Bronchial epithelial cell (primary cell): ENCODE measurements around the gene C17orf113. TPM values are rescaled to one million over a fixed set of nuclear protein-coding genes. Genes with fewer than 3 reads are reported as not detected.

Experiments used
- DNase-seq: peaks from one replicate; pipeline ENCODE4 v3.0.0-alpha.2; 2010; ENCODE audit warnings: low read depth
- FAIRE-seq: peaks from 2 replicates; lab custom pipeline; 2011; peaks lifted over from hg19 to GRCh38; lab: Jason Lieb, UNC
- H3K27me3 ChIP-seq: 2 replicates; pipeline ENCODE4 v1.5.1; 2011; ENCODE audit warnings: low read length; ENCODE audit not compliant: control insufficient read depth, insufficient read depth
- H3K36me3 ChIP-seq: 2 replicates; pipeline ENCODE4 v1.5.1; 2011; ENCODE audit warnings: low read length; ENCODE audit not compliant: control insufficient read depth, insufficient read depth
- H3K4me3 ChIP-seq: 2 replicates; pipeline ENCODE4 v1.5.1; 2011; ENCODE audit warnings: mild to moderate bottlenecking, low read depth, low read length, control low read depth
- total RNA-seq: library from RNA; depleted of rRNA; stranded (reverse); fragments of >200 nt; gene quantifications from 2 replicates; pipeline ENCODE4 v1.2.1, GENCODE V29; 2014
- TF ChIP-seq, protein P1 (sequence below): IDR thresholded peaks from 2 replicates; pipeline ENCODE4 v1.5.1; 2011; ENCODE audit warnings: mild to moderate bottlenecking, moderate library complexity, low read length, control low read depth, inconsistent platforms; ENCODE audit not compliant: insufficient read depth, severe bottlenecking

C17orf113 gene
- total RNA-seq, 1 donor from 2014 or later: 0.26 TPM

DNA sequence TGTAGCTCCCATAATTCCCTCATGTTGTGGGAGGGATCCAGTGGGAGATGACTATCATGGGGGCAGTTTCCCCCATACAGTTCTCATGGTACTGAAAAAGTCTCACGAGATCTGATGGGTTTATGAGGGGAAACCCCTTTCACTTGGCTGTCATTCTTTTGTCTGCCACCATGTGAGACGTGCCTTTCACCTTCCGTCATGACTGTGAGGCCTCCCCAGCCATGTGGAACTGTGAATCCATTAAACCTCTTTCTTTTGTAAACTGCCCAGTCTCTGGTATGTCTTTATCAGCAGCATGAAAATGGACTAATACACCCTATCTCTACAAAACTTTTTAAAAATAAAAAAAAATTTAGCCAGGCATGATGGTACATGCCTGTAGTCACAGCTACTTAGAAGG lies 6.2 kb upstream of the C17orf113 start:
- no peak for FAIRE-seq
- TF ChIP-seq, protein P1, sequence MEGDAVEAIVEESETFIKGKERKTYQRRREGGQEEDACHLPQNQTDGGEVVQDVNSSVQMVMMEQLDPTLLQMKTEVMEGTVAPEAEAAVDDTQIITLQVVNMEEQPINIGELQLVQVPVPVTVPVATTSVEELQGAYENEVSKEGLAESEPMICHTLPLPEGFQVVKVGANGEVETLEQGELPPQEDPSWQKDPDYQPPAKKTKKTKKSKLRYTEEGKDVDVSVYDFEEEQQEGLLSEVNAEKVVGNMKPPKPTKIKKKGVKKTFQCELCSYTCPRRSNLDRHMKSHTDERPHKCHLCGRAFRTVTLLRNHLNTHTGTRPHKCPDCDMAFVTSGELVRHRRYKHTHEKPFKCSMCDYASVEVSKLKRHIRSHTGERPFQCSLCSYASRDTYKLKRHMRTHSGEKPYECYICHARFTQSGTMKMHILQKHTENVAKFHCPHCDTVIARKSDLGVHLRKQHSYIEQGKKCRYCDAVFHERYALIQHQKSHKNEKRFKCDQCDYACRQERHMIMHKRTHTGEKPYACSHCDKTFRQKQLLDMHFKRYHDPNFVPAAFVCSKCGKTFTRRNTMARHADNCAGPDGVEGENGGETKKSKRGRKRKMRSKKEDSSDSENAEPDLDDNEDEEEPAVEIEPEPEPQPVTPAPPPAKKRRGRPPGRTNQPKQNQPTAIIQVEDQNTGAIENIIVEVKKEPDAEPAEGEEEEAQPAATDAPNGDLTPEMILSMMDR: no peak
- DNase-seq: no peak
- Histone ChIP-seq H3K27me3 (peaks cover 6% of the 10 kb centered on the region), H3K36me3 (no peaks in the 10 kb centered on the region), H3K4me3 (no peak overlapping the region)

DNA sequence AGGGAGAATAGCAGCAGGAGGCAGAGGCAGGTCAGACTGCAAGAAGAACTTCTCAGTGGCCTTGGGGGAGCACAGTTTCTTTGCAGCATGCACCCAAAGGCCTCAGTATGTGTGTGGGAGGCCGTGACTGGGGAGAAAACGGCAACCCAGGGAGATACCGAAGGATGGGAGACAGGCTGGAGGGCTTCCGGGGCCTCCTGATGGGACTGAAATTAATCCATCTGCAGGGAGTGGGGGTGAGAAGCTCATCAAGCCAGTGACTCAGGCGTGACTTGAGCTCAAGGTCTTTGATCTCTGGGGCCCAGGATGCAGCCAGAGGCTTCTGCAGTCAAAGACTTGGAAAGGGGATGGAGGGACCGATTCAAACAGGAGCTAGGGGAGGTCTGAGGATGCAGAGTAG lies 5.1 kb upstream of the C17orf113 start:
- TF ChIP-seq, protein P1: no peak
- peaks cover 6% of the 10 kb centered on the region for H3K27me3 ChIP-seq
- no peaks in the 10 kb centered on the region for H3K36me3 ChIP-seq
- FAIRE-seq (no peak), DNase-seq (no peak)
- no peak overlapping the region for H3K4me3 ChIP-seq

DNA sequence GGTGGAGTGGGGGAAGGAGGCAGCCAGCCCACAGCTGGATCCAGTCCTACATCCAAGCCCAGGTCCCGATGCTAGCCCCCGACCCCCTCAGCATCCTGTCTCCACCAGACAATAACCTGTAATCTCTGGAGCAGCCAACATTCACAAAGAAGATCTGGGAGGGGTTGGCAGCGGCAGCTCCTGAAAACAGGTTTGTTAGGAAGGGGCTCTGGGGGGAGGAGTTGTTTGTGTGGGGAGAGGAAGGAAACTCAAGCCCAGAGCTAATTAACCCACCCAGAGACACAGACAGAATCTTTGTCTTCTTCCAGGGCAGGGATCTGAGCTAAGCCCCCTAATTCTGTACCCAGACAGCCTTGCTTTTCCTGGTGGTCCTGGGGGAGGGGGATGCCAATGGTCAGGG lies 4.6 kb upstream of the C17orf113 start:
- Histone ChIP-seq H3K4me3 (no peak overlapping the region), H3K36me3 (no peaks in the 10 kb centered on the region), H3K27me3 (peaks cover 6% of the 10 kb centered on the region)
- DNase-seq (no peak), FAIRE-seq (no peak)
- TF ChIP-seq, protein P1: no peak

DNA sequence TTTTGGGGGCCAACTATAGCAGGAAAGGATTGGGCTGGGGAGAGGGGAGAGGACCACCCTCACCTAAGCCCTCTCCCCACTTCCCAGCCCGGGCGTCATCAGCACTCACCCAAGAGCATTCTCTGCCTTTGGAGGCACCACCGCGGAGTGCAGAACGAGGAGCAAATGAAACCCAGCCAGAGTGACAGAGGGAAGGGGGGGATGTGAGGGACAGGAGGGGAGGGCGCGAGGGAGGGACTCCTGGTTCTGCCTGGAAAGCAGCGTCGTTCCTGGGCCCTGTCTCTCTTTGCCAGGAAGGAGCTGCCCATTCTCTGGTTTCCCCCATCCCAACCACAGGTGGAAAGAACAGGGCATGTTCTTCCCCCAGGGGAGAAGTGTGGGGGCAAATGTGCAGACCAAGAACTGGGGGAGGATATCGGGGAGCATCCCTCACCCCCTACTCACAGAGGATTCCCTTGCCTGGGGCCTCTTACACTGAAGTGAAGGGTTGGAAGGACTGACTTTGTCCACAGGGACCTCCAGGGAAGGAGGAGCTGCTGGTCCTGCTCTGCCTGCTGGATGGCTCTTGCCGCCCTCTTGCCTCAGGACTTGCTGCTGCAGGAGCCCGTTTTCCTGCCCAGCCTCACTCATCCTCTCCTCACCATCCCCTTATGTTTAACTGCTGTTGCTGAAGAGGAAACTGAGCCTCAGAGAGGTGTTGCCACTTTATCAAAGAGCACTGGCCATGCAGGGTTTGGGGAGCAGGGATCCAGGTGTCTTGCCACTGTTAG lies 3.5 kb upstream of the C17orf113 start:
- TF ChIP-seq, protein P1: no peak
- FAIRE-seq: peak; percentile 87

DNA sequence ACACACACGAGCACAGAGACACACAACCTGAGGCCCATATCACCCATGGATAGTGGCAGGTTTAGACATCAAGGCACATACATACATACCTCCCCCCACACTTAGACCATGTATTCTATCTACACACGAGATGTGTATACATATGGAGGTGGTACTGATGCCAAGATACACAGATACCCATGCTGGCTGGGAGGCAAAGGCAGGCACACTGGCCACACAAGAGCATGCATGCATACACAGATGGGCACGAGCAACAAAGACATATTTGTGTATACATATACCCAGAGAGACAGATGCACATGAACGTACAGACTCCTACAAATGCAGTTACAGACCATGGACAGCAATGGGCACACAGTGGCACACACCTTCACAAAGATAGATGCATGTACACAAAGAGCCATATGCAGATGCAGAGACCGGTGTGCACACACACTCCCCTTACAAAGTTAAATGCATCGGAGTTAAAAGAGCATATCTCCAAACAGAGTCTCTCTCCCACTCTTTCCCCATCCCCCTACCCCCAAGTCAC lies 2.0 kb upstream of the C17orf113 start:
- TF ChIP-seq, protein P1: no peak
- H3K27me3 ChIP-seq: peaks cover 5% of the 10 kb centered on the region
- FAIRE-seq (no peak), DNase-seq (no peak)
- H3K4me3 ChIP-seq: no peak overlapping the region
- H3K36me3 ChIP-seq: no peaks in the 10 kb centered on the region

More for the DNA sequence above, 3.5 kb upstream of the C17orf113 start:
- no peak for DNase-seq
- Histone ChIP-seq H3K27me3 (peaks cover 5% of the 10 kb centered on the region), H3K4me3 (no peak overlapping the region), H3K36me3 (no peaks in the 10 kb centered on the region)
